OCI-LY7 (cell line): Measurements from ENCODE around the gene DCST2. TPM values are rescaled to one million over a fixed set of nuclear protein-coding genes. Genes with fewer than 3 reads are reported as not detected.
"Not testable (repeated sequence)": the region's sequence is repeated elsewhere in the genome, so short reads cannot be mapped to it uniquely, and the experiment has no call there.

Source experiments
- BruUV-seq: library from RNA; stranded (reverse); fragments of 400-500 nt; replicated peaks from 2 replicates; lab custom pipeline; 2021; lab: Mats Ljungman, UMichigan
- CTCF ChIA-PET: fragments of 300-600 bp; sonication (Branson Sonifier 250); formaldehyde crosslinking; loops from one replicate; lab custom pipeline; 2022; ENCODE audit warnings: antibody characterized with exemption; ENCODE audit not compliant: unreplicated experiment; lab: Charles Lee
- POLR2A ChIA-PET: fragments of 300-600 bp; sonication (Branson Sonifier 250); formaldehyde crosslinking; loops from one replicate; lab custom pipeline; 2022; ENCODE audit warnings: antibody characterized with exemption; lab: Charles Lee
- DNase-seq: peaks from one replicate; pipeline ENCODE4 v3.0.0-alpha.2; 2015; ENCODE audit warnings: low spot score
- H2AFZ ChIP-seq: fragments of 200-600 bp; sonication (generic), shearing (Covaris generic); 2 replicates; pipeline ENCODE4 v1.6.1; 2014; ENCODE audit warnings: mild to moderate bottlenecking, antibody characterized with exemption, low read length, moderate library complexity
- H3K27ac ChIP-seq: fragments of 200-600 bp; sonication (generic); 2 replicates; pipeline ENCODE4 v1.5.1; 2014; ENCODE audit warnings: mixed run types, low read depth, mild to moderate bottlenecking, moderate library complexity, low read length, inconsistent platforms; ENCODE audit not compliant: poor library complexity, severe bottlenecking
- H3K36me3 ChIP-seq: fragments of 200-600 bp; sonication (generic); 2 replicates; pipeline ENCODE4 v1.6.1; 2014; ENCODE audit warnings: mild to moderate bottlenecking, antibody characterized with exemption, low read length, moderate library complexity, mixed read lengths; ENCODE audit not compliant: insufficient read depth
- H3K4me1 ChIP-seq: fragments of 200-600 bp; sonication (generic); 2 replicates; pipeline ENCODE4 v1.5.1; 2014; ENCODE audit warnings: mild to moderate bottlenecking, low read length; ENCODE audit not compliant: insufficient read depth, poor library complexity, severe bottlenecking
- H3K4me2 ChIP-seq: fragments of 200-600 bp; sonication (generic); 2 replicates; pipeline ENCODE4 v1.6.1; 2014; ENCODE audit warnings: mild to moderate bottlenecking, low read length
- H3K4me3 ChIP-seq: fragments of 200-600 bp; sonication (generic); 2 replicates; pipeline ENCODE4 v1.5.1; 2014; ENCODE audit warnings: mild to moderate bottlenecking, low read depth, low read length; ENCODE audit not compliant: poor library complexity, severe bottlenecking
- H3K79me2 ChIP-seq: fragments of 200-600 bp; sonication (generic); 2 replicates; pipeline ENCODE4 v1.6.1; 2016; ENCODE audit warnings: low read depth, mild to moderate bottlenecking, low read length, moderate library complexity, mixed read lengths; ENCODE audit not compliant: insufficient read depth
- H3K9me2 ChIP-seq: fragments of 200-600 bp; sonication (generic); 2 replicates; pipeline ENCODE4 v1.6.1; 2016; ENCODE audit warnings: mild to moderate bottlenecking, low read length, mixed read lengths; ENCODE audit not compliant: insufficient read depth
- H3K9me3 ChIP-seq: fragments of 200-600 bp; sonication (generic); 2 replicates; pipeline ENCODE4 v1.6.1; 2014; ENCODE audit warnings: mild to moderate bottlenecking, mixed run types, low read length, mixed read lengths
- H4K20me1 ChIP-seq: fragments of 200-600 bp; sonication (generic); 2 replicates; pipeline ENCODE4 v1.6.1; 2014; ENCODE audit warnings: mild to moderate bottlenecking, antibody characterized with exemption, low read length, moderate library complexity, mixed read lengths; ENCODE audit not compliant: insufficient read depth
- CTCF ChIP-seq: fragments of 200-600 bp; sonication (generic); conservative IDR thresholded peaks from 2 replicates; pipeline ENCODE4 v1.5.1; 2014; ENCODE audit warnings: mild to moderate bottlenecking, antibody characterized with exemption, low read length, moderate library complexity, mixed read lengths
- EZH2phosphoT487 ChIP-seq: fragments of 200-600 bp; sonication (generic); IDR thresholded peaks from 2 replicates; pipeline ENCODE4 v1.6.1; 2018; ENCODE audit warnings: low read depth, borderline replicate concordance, mild to moderate bottlenecking, mixed run types, antibody characterized with exemption, low read length, moderate library complexity, mixed read lengths
- intact Hi-C: fragments of 100-400 bp; cut with micrococcal nuclease; formaldehyde crosslinking; loops from one replicate; pipeline ENCODE4 v1.10.0; 2022; ENCODE audit not compliant: unreplicated experiment
- total RNA-seq, 2 experiments: library from RNA; depleted of rRNA in 1 of 2; stranded (reverse); fragments of >200 nt in 1 of 2; shearing (Covaris generic) in 1 of 2; gene quantifications; 2 replicates each; pipeline ENCODE4 v1.2.3, GENCODE V29; 2014 to 2022

DCST2 gene
- total RNA-seq, 2 experiments from 2014 or later, result 0.85 to 2.0 TPM

GRCh38 chr1:154982341-154982740, 51.2 kb downstream of the DCST2 start:
- BruUV-seq, result TSS peak; percentile 100
- CTCF ChIA-PET, result no interaction called here
- H2AFZ ChIP-seq, result peak overlapping the region; percentile 70; the same call in 1 of the 2 replicates
- H3K36me3 ChIP-seq, result peaks cover 62% of the 10 kb centered on the region
- DNase-seq, result no peak
- peaks cover 56% of the 10 kb centered on the region for H3K79me2 ChIP-seq
- peaks cover 28% of the 10 kb centered on the region for H3K4me1 ChIP-seq
- TF ChIP-seq CTCF, result no peak
- no peak for TF ChIP-seq EZH2phosphoT487
- intact Hi-C loops, result loop anchor here (5.0 kb wide), 1 partner anchor 80 kb away; the partner anchor contains the start of gene EFNA4
- H3K9me3 ChIP-seq, result no peaks in the 10 kb centered on the region
- peak overlapping the region; percentile 77 for H3K4me3 ChIP-seq
- no peaks in the 10 kb centered on the region for H3K9me2 ChIP-seq
- POLR2A ChIA-PET, result interaction anchor here (0.6 to 3.2 kb wide), 5 partner anchors 12 to 424 kb away, joined by 4 to 16 read pairs (median 6); partner anchors contain the start of genes PBXIP1, SHC1 and UBE2Q1
- H4K20me1 ChIP-seq, result peaks cover 5% of the 10 kb centered on the region; the same call in 1 of the 2 replicates
- H3K27ac ChIP-seq, result peak overlapping the region; percentile 80
- peak overlapping the region; percentile 78 for H3K4me2 ChIP-seq

- intact Hi-C loops, result no loop called here
- peaks cover 55% of the 10 kb centered on the region for H3K79me2 ChIP-seq
Observed at GRCh38 chr1:154978360-154978759, 55.2 kb downstream of the DCST2 start.

GRCh38 chr1:154977762-154978161, 55.8 kb downstream of the DCST2 start:
- POLR2A ChIA-PET, result interaction anchor here (0.9 kb wide), 1 partner anchor 22 kb away, joined by 3 read pairs; no protein-coding TSS in a partner anchor
- Histone ChIP-seq H3K36me3 (peaks cover 58% of the 10 kb centered on the region), H3K4me2 (peak overlapping the region; percentile 83), H3K4me1 (peaks cover 38% of the 10 kb centered on the region), H3K27ac (peak overlapping the region; percentile 10), H4K20me1 (peaks cover 15% of the 10 kb centered on the region; the same call in 1 of the 2 replicates), H3K79me2 (peaks cover 60% of the 10 kb centered on the region), H3K4me3 (peak overlapping the region; percentile 83)
- H3K9me2 ChIP-seq, H2AFZ ChIP-seq, H3K9me3 ChIP-seq, intact Hi-C loops, BruUV-seq, DNase-seq, CTCF ChIA-PET: not testable (repeated sequence)

More at GRCh38 chr1:154978360-154978759, 55.2 kb downstream of the DCST2 start:
- TF ChIP-seq EZH2phosphoT487 (no peak), CTCF (no peak)
- no peak overlapping the region for H3K4me2 ChIP-seq
- H3K9me3 ChIP-seq, result no peaks in the 10 kb centered on the region
- no TSS peak for BruUV-seq
- no peak overlapping the region for H2AFZ ChIP-seq
- no peaks in the 10 kb centered on the region for H3K9me2 ChIP-seq
- peak overlapping the region; percentile 10 for H3K27ac ChIP-seq
- peaks cover 32% of the 10 kb centered on the region for H3K4me1 ChIP-seq
- no peak overlapping the region for H3K4me3 ChIP-seq
- DNase-seq, result no peak
- CTCF ChIA-PET, result no interaction called here
- H3K36me3 ChIP-seq, result peaks cover 58% of the 10 kb centered on the region
- POLR2A ChIA-PET, result interaction anchor here (0.6 to 1.0 kb wide), 2 partner anchors 17 to 97 kb away, joined by 3 read pairs; no protein-coding TSS in a partner anchor
- H4K20me1 ChIP-seq, result peaks cover 15% of the 10 kb centered on the region; the same call in 1 of the 2 replicates
